HepG2 (cell line): ENCODE results near the gene AGAP3. TPM values are rescaled to one million over a fixed set of nuclear protein-coding genes. Genes with fewer than 3 reads are reported as not detected.

Experiments
- CEBPZ ChIP-seq: IDR thresholded peaks from 2 replicates; pipeline ENCODE4 v1.6.1; 2012; ENCODE audit warnings: low read length, improper control_type of control experiment
- CREM ChIP-seq, 2 experiments: sonication (generic) in 1 of 2; formaldehyde crosslinking in 1 of 2; IDR thresholded peaks; 2 replicates each; pipeline versions ENCODE4 v1.4.0 to v1.6.1; 2016 to 2020; ENCODE audit warnings: antibody characterized with exemption in 1 of 2, mild to moderate bottlenecking in 1 of 2, missing genetic modification reagents in 1 of 2
- DDIT3 ChIP-seq: sonication (generic); formaldehyde crosslinking; IDR thresholded peaks from 2 replicates; pipeline ENCODE4 v1.4.0; 2020; ENCODE audit warnings: mild to moderate bottlenecking, missing genetic modification reagents
- FOXC1 ChIP-seq: sonication (generic); formaldehyde crosslinking; IDR thresholded peaks from 2 replicates; pipeline ENCODE4 v1.8.0; 2022; ENCODE audit warnings: mild to moderate bottlenecking, missing genetic modification reagents, borderline replicate concordance
- FOXP1 ChIP-seq, 2 experiments: fragments of 450-650 bp in 1 of 2; IDR thresholded peaks; 2 replicates each; pipeline ENCODE4 v1.6.1; 2017 to 2018; ENCODE audit warnings: antibody characterized with exemption in 1 of 2
- HNRNPUL1 ChIP-seq: fragments of 200-400 bp; formaldehyde crosslinking; IDR thresholded peaks from 2 replicates; pipeline ENCODE4 v1.6.1; 2017; ENCODE audit warnings: low read depth, mild to moderate bottlenecking, low read length, moderate library complexity
- IKZF1 ChIP-seq: fragments of 450-650 bp; IDR thresholded peaks from 2 replicates; pipeline ENCODE4 v1.7.1; 2016
- JARID2 ChIP-seq: sonication (generic); formaldehyde crosslinking; IDR thresholded peaks from 2 replicates; pipeline ENCODE4 v1.8.1; 2023; ENCODE audit warnings: missing genetic modification reagents, inconsistent platforms; ENCODE audit not compliant: insufficient replicate concordance
- SMAD9 ChIP-seq: sonication (generic); formaldehyde crosslinking; IDR thresholded peaks from 2 replicates; pipeline ENCODE4 v1.5.1; 2020; ENCODE audit warnings: mild to moderate bottlenecking, missing genetic modification reagents
- SP140L ChIP-seq: sonication (generic); formaldehyde crosslinking; IDR thresholded peaks from 2 replicates; pipeline ENCODE4 v1.4.0; 2020; ENCODE audit warnings: missing genetic modification reagents, borderline replicate concordance
- TEAD2 ChIP-seq: sonication (generic); formaldehyde crosslinking; IDR thresholded peaks from 2 replicates; pipeline ENCODE4 v1.9.0; 2021; ENCODE audit warnings: missing genetic modification reagents
- ZNF3 ChIP-seq: IDR thresholded peaks from 2 replicates; pipeline ENCODE4 v1.7.0; 2017; ENCODE audit warnings: inconsistent platforms
- ZNF574 ChIP-seq: sonication (generic); formaldehyde crosslinking; IDR thresholded peaks from 2 replicates; pipeline ENCODE4 v1.4.0; 2020; ENCODE audit warnings: missing genetic modification reagents
- ZNF652 ChIP-seq: IDR thresholded peaks from 2 replicates; pipeline ENCODE4 v1.6.1; 2016; ENCODE audit warnings: low read depth, borderline replicate concordance
- ZNF660 ChIP-seq: sonication (generic); formaldehyde crosslinking; IDR thresholded peaks from 2 replicates; pipeline ENCODE4 v1.5.1; 2020; ENCODE audit warnings: mild to moderate bottlenecking, low read depth, missing genetic modification reagents, borderline replicate concordance
- ZNF781 ChIP-seq: sonication (generic); formaldehyde crosslinking; IDR thresholded peaks from 2 replicates; pipeline ENCODE4 v1.5.1; 2020; ENCODE audit warnings: borderline replicate concordance, mild to moderate bottlenecking, missing genetic modification reagents; ENCODE audit errors: not compliant biosample characterization
- ZNF788 ChIP-seq: sonication (generic); formaldehyde crosslinking; IDR thresholded peaks from 2 replicates; pipeline ENCODE4 v1.5.0; 2020; ENCODE audit warnings: mild to moderate bottlenecking, missing genetic modification reagents, borderline replicate concordance
- ZNF800 ChIP-seq: sonication (generic); formaldehyde crosslinking; IDR thresholded peaks from 2 replicates; pipeline ENCODE4 v1.4.0; 2020; ENCODE audit warnings: missing genetic modification reagents
- ZNF883 ChIP-seq: sonication (generic); formaldehyde crosslinking; IDR thresholded peaks from 2 replicates; pipeline ENCODE4 v1.5.1; 2020; ENCODE audit warnings: mild to moderate bottlenecking, missing genetic modification reagents; ENCODE audit errors: not compliant biosample characterization
- ZSCAN5A ChIP-seq: sonication (generic); formaldehyde crosslinking; IDR thresholded peaks from 2 replicates; pipeline ENCODE4 v1.8.0; 2022; ENCODE audit warnings: mild to moderate bottlenecking, missing genetic modification reagents, borderline replicate concordance
- polyA plus RNA-seq, 8 experiments: library from polyadenylated mRNA; depleted of rRNA in 3 of 8; stranded (reverse) in 7 of 8; unstranded in 1 of 8; fragments of >200 nt; fragmentation: Illumina TruSeq in 4 of 8; extraction: Trizol in 4 of 8; gene quantifications; 2 replicates each; pipeline versions ENCODE4 v1.2.1 to v1.2.3, GENCODE V29; 2011 to 2016; ENCODE audit warnings: low read depth in 4 of 8, missing spikeins in 1 of 8, mixed read lengths in 1 of 8; ENCODE audit not compliant: insufficient read depth in 1 of 8
- total RNA-seq, 5 experiments: library from RNA; depleted of rRNA; stranded (reverse); fragments of >200 nt; fragmentation: Illumina TruSeq; extraction: Trizol; gene quantifications; 2 replicates each; pipeline ENCODE4 v1.2.3, GENCODE V29; 2016; ENCODE audit warnings: low read depth in 1 of 5

Gene AGAP3
- total and polyA plus RNA-seq, 2 of the 13 experiments (the other 11 are each of a cell fraction or from before 2014, with no cell fraction given), result 31.3 to 61.4 TPM

GRCh38 chr7:151080067-151080521 is 6.2 kb upstream of the AGAP3 start (continued):
- TF ChIP-seq ZSCAN5A (no peak), ZNF574 (CRISPR knock-in tag) (no peak), ZNF781 (CRISPR knock-in tag) (peak; percentile 27), DDIT3 (no peak), ZNF800 (CRISPR knock-in tag) (no peak), SP140L (CRISPR knock-in tag) (no peak), FOXC1 (CRISPR knock-in tag) (no peak), HNRNPUL1 (no peak), IKZF1 (no peak), CREM (IDR thresholded peaks at IDR 0.05) (no peak), CREM (CRISPR knock-in tag; IDR thresholded peaks at IDR 0.05) (no peak), ZNF788 (no peak), ZNF3 (CRISPR knock-in tag) (peak; percentile 23; the same call in 1 of the 2 replicates), JARID2 (CRISPR knock-in tag) (no peak), ZNF652 (CRISPR knock-in tag) (peak; percentile 97), SMAD9 (CRISPR knock-in tag) (0 out of 2 replicates have a peak, but pooled peaks have one; percentile 56), ZNF883 (CRISPR knock-in tag) (peak; percentile 48), TEAD2 (no peak), CEBPZ (no peak), ZNF660 (CRISPR knock-in tag) (no peak), FOXP1 (IDR thresholded peaks at IDR 0.05) (no peak), FOXP1 (CRISPR knock-in tag; IDR thresholded peaks at IDR 0.05) (no peak)
